Sigmoid colon (tissue), 7 donors: Measurements from ENCODE around the gene ZNF467. TPM values are rescaled to one million over a fixed set of nuclear protein-coding genes. Genes with fewer than 3 reads are reported as not detected.
A peak's percentile ranks its signal among the peaks of the same experiment; 100 is the strongest.

Source experiments
- DNase-seq: peaks from one replicate; pipeline ENCODE4 v3.0.0-alpha.2; 2019
- H3K27ac ChIP-seq, 4 donors: fragments of 200-600 bp; sonication (generic); one replicate each; pipeline ENCODE4 v1.5.1; 2016 to 2019; ENCODE audit warnings: mild to moderate bottlenecking in 1 of 4
- H3K27me3 ChIP-seq, 3 donors: fragments of 200-600 bp; sonication (generic); one replicate each; pipeline ENCODE4 v1.5.1; 2019; ENCODE audit warnings: mild to moderate bottlenecking in 1 of 3
- H3K36me3 ChIP-seq, 4 donors: fragments of 200-600 bp; sonication (generic); one replicate each; pipeline ENCODE4 v1.5.1; 2016 to 2019
- H3K4me1 ChIP-seq, 4 donors: fragments of 200-600 bp; sonication (generic); one replicate each; pipeline ENCODE4 v1.5.1; 2017 to 2019
- H3K4me3 ChIP-seq, 4 donors: fragments of 200-600 bp; sonication (generic); one replicate each; pipeline ENCODE4 v1.5.1; 2017 to 2019; ENCODE audit warnings: mild to moderate bottlenecking in 2 of 4, moderate library complexity in 1 of 4
- H3K9me3 ChIP-seq, 4 donors: fragments of 200-600 bp in 3 of 4; sonication (generic) in 3 of 4; one replicate each; pipeline versions ENCODE4 v1.5.1 to v1.6.1; 2013 to 2019
- EP300 ChIP-seq, 4 donors: sonication (generic); formaldehyde crosslinking; IDR thresholded peaks; one replicate each; pipeline ENCODE4 v1.6.1; 2017; ENCODE audit warnings: antibody characterized with exemption in 4 of 4
- POLR2A ChIP-seq, 2 donors: fragments of 450-650 bp; IDR thresholded peaks; one replicate each; pipeline ENCODE4 v1.6.1; 2016; ENCODE audit warnings: antibody characterized with exemption in 2 of 2, mild to moderate bottlenecking in 2 of 2, moderate library complexity in 2 of 2
- POLR2AphosphoS5 ChIP-seq, 4 donors: sonication (generic); formaldehyde crosslinking; IDR thresholded peaks; one replicate each; pipeline ENCODE4 v1.6.1; 2017; ENCODE audit warnings: antibody characterized with exemption in 4 of 4
- WGBS, 2 donors: extraction: QIAGEN DNeasy Blood & Tissue Kit; methylation state at CpG; one replicate each; pipeline ENCODE4 v1.1.7; 2013; 5-methylcytosine and 5-hydroxymethylcytosine counted together
- intact Hi-C: fragments of 100-400 bp; cut with DNase I; formaldehyde crosslinking; loops from one replicate; pipeline ENCODE4 v1.15.1; 2023
- polyA plus RNA-seq, 3 donors: library from polyadenylated mRNA; stranded (reverse); fragments of 200-250 nt; gene quantifications; one replicate each; pipeline ENCODE4 v1.2.3, GENCODE V29; 2013
- total RNA-seq, 4 donors: library from RNA; depleted of rRNA; stranded (reverse); fragments of >200 nt; gene quantifications; one replicate each; pipeline ENCODE4 v1.1.0, GENCODE V29; 2016
- TF ChIP-seq, protein P1 (sequence below), 4 experiments: fragments of 450-650 bp in 3 of 4; fragments of 200-600 bp in 1 of 4; IDR thresholded peaks; one replicate each; pipeline ENCODE4 v1.5.1; 2016 to 2019; ENCODE audit warnings: antibody characterized with exemption in 4 of 4, mild to moderate bottlenecking in 3 of 4, moderate library complexity in 2 of 4
- donor health status: healthy with polysubstance abuse.
- donor health status: Bipolar disorder and iron deficiency.
- donor health status: healthy.

Gene ZNF467
- total and polyA plus RNA-seq, 7 donors, result 3.0 to 15.7 (median 7.1) TPM

DNA sequence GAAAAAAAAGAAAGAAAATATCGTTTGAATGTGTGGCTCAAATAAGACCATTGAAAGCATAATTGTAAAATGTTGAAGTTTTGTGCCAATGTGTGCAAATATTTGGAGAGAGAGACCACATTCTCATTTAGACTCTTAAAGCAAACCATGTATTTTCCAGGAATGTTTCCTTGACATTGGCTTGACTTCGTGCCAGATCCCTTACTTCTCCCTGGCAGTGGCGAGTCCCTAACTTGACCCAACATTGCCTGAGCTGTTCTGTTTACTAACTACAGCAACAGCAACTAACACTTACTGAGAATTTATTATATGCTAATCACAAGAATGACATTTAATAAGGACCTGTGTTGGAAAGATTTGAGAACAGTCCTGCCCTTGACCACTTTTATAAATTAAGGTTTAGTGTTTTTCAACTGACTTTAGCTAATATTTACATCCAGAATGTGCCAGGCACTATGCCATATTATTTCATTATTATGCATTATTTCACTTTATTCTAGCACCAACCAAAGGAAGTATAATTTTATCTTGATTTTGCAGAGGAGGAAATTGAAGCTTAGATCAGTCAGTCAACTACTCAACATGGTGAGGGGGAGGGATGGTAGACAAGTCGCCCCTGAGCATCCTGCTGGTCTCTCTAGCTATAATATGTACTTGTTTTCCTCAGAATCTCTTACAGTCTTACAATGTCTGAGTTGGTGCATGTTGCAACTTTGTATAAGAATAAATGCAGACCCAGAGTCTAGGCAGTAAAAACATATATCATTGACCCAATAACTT is 29.7 kb downstream of the ZNF467 start:
- Histone ChIP-seq H3K27ac (no peak overlapping the region), H3K27me3 (no peaks in the 10 kb centered on the region), H3K36me3 (no peaks in the 10 kb centered on the region), H3K9me3 (no peaks in the 10 kb centered on the region), H3K4me3 (no peak overlapping the region), H3K4me1 (peaks cover 0 to 14% (median 11%) of the 10 kb centered on the region in 4 donors)
- TF ChIP-seq POLR2AphosphoS5 (IDR thresholded peaks at IDR 0.05), result no peak
- TF ChIP-seq EP300 (IDR thresholded peaks at IDR 0.05), result no peak
- TF ChIP-seq, protein P1, sequence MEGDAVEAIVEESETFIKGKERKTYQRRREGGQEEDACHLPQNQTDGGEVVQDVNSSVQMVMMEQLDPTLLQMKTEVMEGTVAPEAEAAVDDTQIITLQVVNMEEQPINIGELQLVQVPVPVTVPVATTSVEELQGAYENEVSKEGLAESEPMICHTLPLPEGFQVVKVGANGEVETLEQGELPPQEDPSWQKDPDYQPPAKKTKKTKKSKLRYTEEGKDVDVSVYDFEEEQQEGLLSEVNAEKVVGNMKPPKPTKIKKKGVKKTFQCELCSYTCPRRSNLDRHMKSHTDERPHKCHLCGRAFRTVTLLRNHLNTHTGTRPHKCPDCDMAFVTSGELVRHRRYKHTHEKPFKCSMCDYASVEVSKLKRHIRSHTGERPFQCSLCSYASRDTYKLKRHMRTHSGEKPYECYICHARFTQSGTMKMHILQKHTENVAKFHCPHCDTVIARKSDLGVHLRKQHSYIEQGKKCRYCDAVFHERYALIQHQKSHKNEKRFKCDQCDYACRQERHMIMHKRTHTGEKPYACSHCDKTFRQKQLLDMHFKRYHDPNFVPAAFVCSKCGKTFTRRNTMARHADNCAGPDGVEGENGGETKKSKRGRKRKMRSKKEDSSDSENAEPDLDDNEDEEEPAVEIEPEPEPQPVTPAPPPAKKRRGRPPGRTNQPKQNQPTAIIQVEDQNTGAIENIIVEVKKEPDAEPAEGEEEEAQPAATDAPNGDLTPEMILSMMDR (IDR thresholded peaks at IDR 0.05), result no peak
- no peak for TF ChIP-seq POLR2A (IDR thresholded peaks at IDR 0.05)
- DNase-seq, result no peak
- WGBS, 2 donors, result 29 to 30% methylated on average over 4 of the region's 4 CpGs
- intact Hi-C loops, result loop anchor here (5.0 kb wide), 1 partner anchor 116 kb away; no protein-coding TSS in a partner anchor

DNA sequence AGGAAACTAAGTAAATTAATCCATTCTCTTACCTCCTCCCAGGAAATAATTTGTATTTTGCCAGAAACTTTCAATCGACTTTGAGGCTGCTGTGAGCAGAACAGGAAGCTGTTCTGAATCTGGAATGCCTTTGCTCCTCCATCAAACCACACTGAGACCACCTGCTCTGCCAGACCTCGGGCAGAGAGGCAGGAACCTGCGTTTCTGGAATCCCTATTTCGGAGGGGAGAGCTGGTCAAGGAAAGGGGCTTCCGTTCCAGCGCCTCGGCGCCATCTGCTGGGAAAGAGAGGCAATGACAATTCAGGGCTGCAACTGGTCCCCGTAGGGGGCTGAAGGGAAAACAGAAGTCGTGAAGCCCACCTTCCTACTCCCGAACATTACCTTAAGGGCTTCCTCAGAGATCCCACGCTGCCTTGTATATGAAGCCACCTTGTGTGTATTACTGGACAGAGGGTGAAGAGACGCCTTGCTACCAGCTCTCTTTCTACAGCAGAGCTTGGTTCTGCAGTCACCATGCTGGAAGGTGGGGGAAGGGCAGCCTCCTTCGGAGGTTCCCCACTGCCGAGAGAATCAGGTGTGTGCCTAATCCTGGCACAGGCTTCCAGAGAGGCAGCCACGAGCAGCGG is 31.2 kb downstream of the ZNF467 start:
- Histone ChIP-seq H3K4me3 (peak overlapping the region; percentile 18 to 40 (median 31)), H3K9me3 (no peaks in the 10 kb centered on the region), H3K27ac (peak overlapping the region in 1 of 4 donors; percentile 16), H3K4me1 (peaks cover 0 to 14% (median 11%) of the 10 kb centered on the region in 4 donors), H3K27me3 (peaks cover 0 to 7% (median 0%) of the 10 kb centered on the region in 3 donors), H3K36me3 (no peaks in the 10 kb centered on the region)
- 1% methylated on average over 17 of the region's 17 CpGs for WGBS, 2 donors
- TF ChIP-seq EP300 (IDR thresholded peaks at IDR 0.05), result no peak
- TF ChIP-seq, protein P1 (IDR thresholded peaks at IDR 0.05), result peak; percentile 84 to 97 (median 88)
- intact Hi-C loops, result loop anchor here (1.0 to 5.0 kb wide), 2 partner anchors 79 to 115 kb away; no protein-coding TSS in a partner anchor
- DNase-seq, result peak; percentile 81

DNA sequence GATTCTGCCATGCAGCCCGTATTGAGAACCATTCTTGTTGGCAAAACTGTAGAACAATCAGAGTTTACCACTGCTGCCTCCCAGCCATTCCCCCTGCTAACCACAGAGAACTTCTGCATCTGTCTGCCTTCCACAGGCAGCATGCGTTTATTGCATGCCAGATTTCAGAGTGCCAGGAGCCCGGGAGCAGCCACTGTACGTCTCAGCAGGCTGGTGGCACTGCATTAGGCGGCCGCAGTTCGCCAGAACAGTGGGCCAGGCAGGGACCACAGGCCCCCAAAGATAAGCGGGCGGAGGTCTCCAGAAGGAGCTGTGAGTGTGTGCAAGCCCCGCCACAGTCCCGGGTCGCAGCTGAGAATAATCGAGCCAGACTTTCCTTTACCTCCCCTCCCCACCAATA is 31.8 kb downstream of the ZNF467 start:
- H3K4me3 ChIP-seq, result peak overlapping the region; percentile 18 to 40 (median 31)
- peaks cover 0 to 13% (median 0%) of the 10 kb centered on the region in 3 donors for H3K27me3 ChIP-seq
- no peaks in the 10 kb centered on the region for H3K36me3 ChIP-seq
- no peaks in the 10 kb centered on the region for H3K9me3 ChIP-seq
- no peak for DNase-seq
- TF ChIP-seq POLR2AphosphoS5 (IDR thresholded peaks at IDR 0.05), result no peak
- TF ChIP-seq POLR2A (IDR thresholded peaks at IDR 0.05), result no peak
- no peak for TF ChIP-seq EP300 (IDR thresholded peaks at IDR 0.05)
- TF ChIP-seq, protein P1 (IDR thresholded peaks at IDR 0.05), result no peak
- H3K27ac ChIP-seq, result peak overlapping the region in 1 of 4 donors; percentile 16
- 11 to 25% methylated on average over 13 of the region's 13 CpGs for WGBS, 2 donors
- intact Hi-C loops, result loop anchor here (1.0 to 5.0 kb wide), 2 partner anchors 78 to 114 kb away; no protein-coding TSS in a partner anchor
- peaks cover 0 to 14% (median 11%) of the 10 kb centered on the region in 4 donors for H3K4me1 ChIP-seq

DNA sequence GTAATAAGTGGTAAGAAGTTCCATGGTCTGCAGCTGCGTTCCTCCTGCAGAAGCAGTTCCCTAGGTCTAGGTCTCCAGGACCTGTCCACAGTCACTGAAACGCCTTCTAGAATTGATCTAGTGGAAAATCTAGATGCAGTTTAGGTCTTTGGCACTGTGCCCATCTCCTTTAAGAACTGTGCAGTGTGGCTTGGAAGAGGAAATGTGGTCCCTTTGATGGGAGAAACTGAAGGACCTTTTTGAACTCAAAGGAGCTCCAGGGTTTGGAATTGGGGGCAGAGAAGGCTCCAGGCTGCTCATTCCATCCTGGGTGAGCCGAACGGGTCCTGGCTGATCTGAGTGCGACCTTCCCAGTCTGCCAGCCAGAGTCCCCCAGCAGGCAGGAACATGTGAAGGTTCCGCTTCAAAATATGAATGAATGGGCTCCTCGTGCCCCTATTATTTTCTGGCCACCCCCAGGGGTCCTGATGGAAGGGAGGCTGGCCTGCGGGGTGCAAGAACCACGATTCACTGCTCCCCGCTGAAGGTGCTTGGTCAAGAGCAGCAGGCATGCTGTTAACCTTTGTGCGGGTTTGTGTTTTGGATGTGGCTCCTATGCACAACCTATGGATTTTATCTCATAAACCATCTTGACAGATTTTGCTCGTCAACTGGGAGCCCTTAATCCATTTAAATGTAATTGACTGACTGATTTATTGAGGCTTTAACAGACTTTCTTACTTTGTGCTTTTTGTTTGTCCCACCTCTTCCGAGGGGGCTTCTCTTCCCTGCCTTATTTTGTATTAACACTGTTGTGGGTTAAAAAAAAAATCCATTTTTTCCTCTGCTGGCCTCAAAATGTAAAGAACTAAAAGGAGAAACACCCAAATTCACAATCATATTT is 36.7 kb downstream of the ZNF467 start:
- 65 to 82% methylated on average over 13 of the region's 13 CpGs for WGBS, 2 donors
- H3K36me3 ChIP-seq, result peaks cover 0 to 23% (median 10%) of the 10 kb centered on the region in 4 donors
- peak; percentile 55 for DNase-seq
- TF ChIP-seq, protein P1 (IDR thresholded peaks at IDR 0.05), result no peak
- TF ChIP-seq POLR2AphosphoS5 (IDR thresholded peaks at IDR 0.05), result peak in 1 of 4 donors; percentile 3
- no peak for TF ChIP-seq POLR2A (IDR thresholded peaks at IDR 0.05)
- no peak for TF ChIP-seq EP300 (IDR thresholded peaks at IDR 0.05)
- H3K27ac ChIP-seq, result no peak overlapping the region
- H3K9me3 ChIP-seq, result no peaks in the 10 kb centered on the region
- intact Hi-C loops, result no loop called here
- peaks cover 0 to 2% (median 2%) of the 10 kb centered on the region in 4 donors for H3K4me1 ChIP-seq
- H3K4me3 ChIP-seq, result no peak overlapping the region
- H3K27me3 ChIP-seq, result peaks cover 0 to 15% (median 0%) of the 10 kb centered on the region in 3 donors
